GM19328 (cell line): ENCODE measurements around the gene MKS1.

Source experiments
- ATAC-seq: cut with Tn5 transposase; IDR thresholded peaks from one replicate; pipeline ENCODE4 v1.9.1; 2021; ENCODE audit warnings: mild to moderate bottlenecking, moderate library complexity; ENCODE audit not compliant: unreplicated experiment

The MKS1 gene

GRCh38 chr17:58204796-58205195, 14.3 kb downstream of the MKS1 start:
- ATAC-seq: no peak

GRCh38 chr17:58202859-58203258, 16.2 kb downstream of the MKS1 start:
- no peak for ATAC-seq

GRCh38 chr17:58200024-58200633, 18.9 kb downstream of the MKS1 start:
- no peak for ATAC-seq

- no peak for ATAC-seq
Measured at GRCh38 chr17:58196610-58197009, 22.4 kb downstream of the MKS1 start.

GRCh38 chr17:58195518-58196123, 23.4 kb downstream of the MKS1 start:
- no peak for ATAC-seq

- ATAC-seq: no peak
Measured at GRCh38 chr17:58193641-58194255, 25.3 kb downstream of the MKS1 start.

- no peak for ATAC-seq
Measured at GRCh38 chr17:58192612-58193011, 26.4 kb downstream of the MKS1 start, which contains the start of gene EPX. Gene EPX (plus strand): TSS chr17:58192726. CDS start chr17:58192847, 121 bp downstream.

- no peak for ATAC-seq
Measured at GRCh38 chr17:58191241-58191896, 27.7 kb downstream of the MKS1 start.

- no peak for ATAC-seq
Measured at GRCh38 chr17:58189436-58190146, 29.5 kb downstream of the MKS1 start.

- no peak for ATAC-seq
Measured at GRCh38 chr17:58187675-58188074, 31.4 kb downstream of the MKS1 start.

GRCh38 chr17:58187063-58187462, 32.0 kb downstream of the MKS1 start:
- no peak for ATAC-seq

- no peak for ATAC-seq
Measured at GRCh38 chr17:58186591-58186990, 32.5 kb downstream of the MKS1 start.

- ATAC-seq: no peak
Measured at GRCh38 chr17:58184986-58185761, 33.9 kb downstream of the MKS1 start.

- no peak for ATAC-seq
Measured at GRCh38 chr17:58184308-58184985, 34.6 kb downstream of the MKS1 start.

GRCh38 chr17:58183514-58183913, 35.5 kb downstream of the MKS1 start:
- no peak for ATAC-seq

- no peak for ATAC-seq
Measured at GRCh38 chr17:58181796-58182195, 37.3 kb downstream of the MKS1 start.

GRCh38 chr17:58176200-58176599, 42.9 kb downstream of the MKS1 start:
- no peak for ATAC-seq

- ATAC-seq: no peak
Measured at GRCh38 chr17:58174871-58175270, 44.2 kb downstream of the MKS1 start.

GRCh38 chr17:58172369-58173071, 46.5 kb downstream of the MKS1 start:
- ATAC-seq: no peak
